ENCODE data around the gene MXI1. TPM values are rescaled to one million over a fixed set of nuclear protein-coding genes. Genes with fewer than 3 reads are reported as not detected.
"Not testable (repeated sequence)": the region's sequence is repeated elsewhere in the genome, so short reads cannot be mapped to it uniquely, and the experiment has no call there.

Gene MXI1
- total RNA-seq, 2 experiments from 2014 or later, result 24.4 to 26.7 TPM

GRCh38 chr10:110174201-110174600 is 33.2 kb upstream of the MXI1 start:
- Mint-ChIP-seq H3K27ac (no peak overlapping the region), H3K36me3 (no peaks in the 10 kb centered on the region), H3K9me3 (no peaks in the 10 kb centered on the region), H3K27me3 (peaks cover 92% of the 10 kb centered on the region), H3K4me1 (peaks cover 10% of the 10 kb centered on the region), H3K4me3 (no peak overlapping the region)
- no peak for DNase-seq

GRCh38 chr10:110174816-110175215 is 32.6 kb upstream of the MXI1 start:
- no peak for DNase-seq
- H3K27ac Mint-ChIP-seq, result no peak overlapping the region
- no peak overlapping the region for H3K4me3 Mint-ChIP-seq
- H3K4me1 Mint-ChIP-seq, result peaks cover 6% of the 10 kb centered on the region
- H3K36me3 Mint-ChIP-seq, result no peaks in the 10 kb centered on the region
- H3K9me3 Mint-ChIP-seq, result no peaks in the 10 kb centered on the region
- H3K27me3 Mint-ChIP-seq, result peaks cover 90% of the 10 kb centered on the region

- no peak for DNase-seq
- Mint-ChIP-seq H3K27me3 (peaks cover 85% of the 10 kb centered on the region), H3K9me3 (no peaks in the 10 kb centered on the region), H3K36me3 (no peaks in the 10 kb centered on the region), H3K4me3 (no peak overlapping the region), H3K4me1 (peaks cover 5% of the 10 kb centered on the region), H3K27ac (no peak overlapping the region)
Measured at GRCh38 chr10:110175406-110175805, 32.0 kb upstream of the MXI1 start.

GRCh38 chr10:110176141-110177030 is 31.0 kb upstream of the MXI1 start:
- peaks cover 76% of the 10 kb centered on the region for H3K27me3 Mint-ChIP-seq
- no peaks in the 10 kb centered on the region for H3K36me3 Mint-ChIP-seq
- DNase-seq, result no peak
- H3K9me3 Mint-ChIP-seq, result no peaks in the 10 kb centered on the region
- no peak overlapping the region for H3K4me3 Mint-ChIP-seq
- H3K4me1 Mint-ChIP-seq, result peaks cover 4% of the 10 kb centered on the region
- peak overlapping the region; percentile 25 for H3K27ac Mint-ChIP-seq

GRCh38 chr10:110179220-110179619 is 28.2 kb upstream of the MXI1 start:
- no peaks in the 10 kb centered on the region for H3K36me3 Mint-ChIP-seq
- H3K9me3 Mint-ChIP-seq, result no peaks in the 10 kb centered on the region
- peaks cover 4% of the 10 kb centered on the region for H3K4me1 Mint-ChIP-seq
- peaks cover 50% of the 10 kb centered on the region for H3K27me3 Mint-ChIP-seq
- H3K27ac Mint-ChIP-seq, result no peak overlapping the region
- H3K4me3 Mint-ChIP-seq, result no peak overlapping the region
- DNase-seq, result no peak

GRCh38 chr10:110181451-110181850 is 26.0 kb upstream of the MXI1 start:
- no peak overlapping the region for H3K27ac Mint-ChIP-seq
- peaks cover under 1% of the 10 kb centered on the region for H3K4me1 Mint-ChIP-seq
- no peak overlapping the region for H3K4me3 Mint-ChIP-seq
- peaks cover 28% of the 10 kb centered on the region for H3K27me3 Mint-ChIP-seq
- no peaks in the 10 kb centered on the region for H3K9me3 Mint-ChIP-seq
- H3K36me3 Mint-ChIP-seq, result no peaks in the 10 kb centered on the region
- no peak for DNase-seq

- no peak for DNase-seq
- no peak overlapping the region for H3K27ac Mint-ChIP-seq
- H3K9me3 Mint-ChIP-seq, result no peaks in the 10 kb centered on the region
- peaks cover 30% of the 10 kb centered on the region for H3K27me3 Mint-ChIP-seq
- no peaks in the 10 kb centered on the region for H3K4me1 Mint-ChIP-seq
- H3K36me3 Mint-ChIP-seq, result no peaks in the 10 kb centered on the region
- H3K4me3 Mint-ChIP-seq, result no peak overlapping the region
Measured at GRCh38 chr10:110181911-110182310, 25.5 kb upstream of the MXI1 start.

- DNase-seq, result no peak
- peaks cover 14% of the 10 kb centered on the region for H3K27me3 Mint-ChIP-seq
- H3K27ac Mint-ChIP-seq, result no peak overlapping the region
- no peaks in the 10 kb centered on the region for H3K9me3 Mint-ChIP-seq
- no peaks in the 10 kb centered on the region for H3K36me3 Mint-ChIP-seq
- no peaks in the 10 kb centered on the region for H3K4me1 Mint-ChIP-seq
- no peak overlapping the region for H3K4me3 Mint-ChIP-seq
Measured at GRCh38 chr10:110184398-110184797, 23.0 kb upstream of the MXI1 start.

GRCh38 chr10:110185646-110186182 is 21.7 kb upstream of the MXI1 start:
- H3K4me1 Mint-ChIP-seq, H3K27ac Mint-ChIP-seq, H3K9me3 Mint-ChIP-seq, DNase-seq, H3K4me3 Mint-ChIP-seq, H3K36me3 Mint-ChIP-seq: not testable (repeated sequence)
- peaks cover 22% of the 10 kb centered on the region for H3K27me3 Mint-ChIP-seq

GRCh38 chr10:110190170-110190569 is 17.2 kb upstream of the MXI1 start:
- Mint-ChIP-seq H3K27me3 (peaks cover 61% of the 10 kb centered on the region), H3K4me1 (peaks cover 7% of the 10 kb centered on the region), H3K36me3 (no peaks in the 10 kb centered on the region), H3K27ac (no peak overlapping the region), H3K4me3 (no peak overlapping the region), H3K9me3 (peaks cover 4% of the 10 kb centered on the region)
- DNase-seq, result no peak

- Mint-ChIP-seq H3K4me1 (peaks cover 7% of the 10 kb centered on the region), H3K4me3 (no peak overlapping the region), H3K36me3 (no peaks in the 10 kb centered on the region), H3K9me3 (peaks cover 4% of the 10 kb centered on the region), H3K27ac (peak overlapping the region; percentile 44), H3K27me3 (peaks cover 70% of the 10 kb centered on the region)
- DNase-seq, result peak; percentile 43
Measured at GRCh38 chr10:110192552-110192951, 14.9 kb upstream of the MXI1 start.

GRCh38 chr10:110200503-110200902 is 6.9 kb upstream of the MXI1 start:
- DNase-seq, result no peak
- Mint-ChIP-seq H3K4me1 (peaks cover 2% of the 10 kb centered on the region), H3K9me3 (no peaks in the 10 kb centered on the region), H3K27me3 (peaks cover 53% of the 10 kb centered on the region), H3K4me3 (no peak overlapping the region), H3K27ac (no peak overlapping the region), H3K36me3 (no peaks in the 10 kb centered on the region)

- H3K4me3 Mint-ChIP-seq, H3K36me3 Mint-ChIP-seq, H3K27ac Mint-ChIP-seq, DNase-seq, H3K4me1 Mint-ChIP-seq, H3K9me3 Mint-ChIP-seq: not testable (repeated sequence)
- H3K27me3 Mint-ChIP-seq, result peaks cover 58% of the 10 kb centered on the region
Measured at GRCh38 chr10:110201046-110201445, 6.4 kb upstream of the MXI1 start.

- Mint-ChIP-seq H3K4me1 (peaks cover 18% of the 10 kb centered on the region), H3K27me3 (peaks cover 52% of the 10 kb centered on the region), H3K27ac (no peak overlapping the region)
Measured at GRCh38 chr10:110203500-110204455, 3.6 kb upstream of the MXI1 start.

GRCh38 chr10:110205051-110205675 is 2.2 kb upstream of the MXI1 start:
- Mint-ChIP-seq H3K9me3 (no peaks in the 10 kb centered on the region), H3K27me3 (peaks cover 50% of the 10 kb centered on the region), H3K4me1 (peaks cover 24% of the 10 kb centered on the region), H3K36me3 (no peaks in the 10 kb centered on the region), H3K27ac (no peak overlapping the region), H3K4me3 (no peak overlapping the region)
- no peak for DNase-seq

More at GRCh38 chr10:110203500-110204455, 3.6 kb upstream of the MXI1 start:
- no peak for DNase-seq
- H3K36me3 Mint-ChIP-seq, result no peaks in the 10 kb centered on the region
- H3K9me3 Mint-ChIP-seq, result no peaks in the 10 kb centered on the region
- H3K4me3 Mint-ChIP-seq, result no peak overlapping the region
